Measurements from ENCODE around the gene MFAP1. TPM values are rescaled to one million over a fixed set of nuclear protein-coding genes. Genes with fewer than 3 reads are reported as not detected.
A peak's percentile ranks its signal among the peaks of the same experiment; 100 is the strongest.
"Not testable (repeated sequence)": the region's sequence is repeated elsewhere in the genome, so short reads cannot be mapped to it uniquely, and the experiment has no call there.

MFAP1 gene
- total RNA-seq, 2 donors from 2014 or later, result 16.4 to 20.0 TPM

DNA sequence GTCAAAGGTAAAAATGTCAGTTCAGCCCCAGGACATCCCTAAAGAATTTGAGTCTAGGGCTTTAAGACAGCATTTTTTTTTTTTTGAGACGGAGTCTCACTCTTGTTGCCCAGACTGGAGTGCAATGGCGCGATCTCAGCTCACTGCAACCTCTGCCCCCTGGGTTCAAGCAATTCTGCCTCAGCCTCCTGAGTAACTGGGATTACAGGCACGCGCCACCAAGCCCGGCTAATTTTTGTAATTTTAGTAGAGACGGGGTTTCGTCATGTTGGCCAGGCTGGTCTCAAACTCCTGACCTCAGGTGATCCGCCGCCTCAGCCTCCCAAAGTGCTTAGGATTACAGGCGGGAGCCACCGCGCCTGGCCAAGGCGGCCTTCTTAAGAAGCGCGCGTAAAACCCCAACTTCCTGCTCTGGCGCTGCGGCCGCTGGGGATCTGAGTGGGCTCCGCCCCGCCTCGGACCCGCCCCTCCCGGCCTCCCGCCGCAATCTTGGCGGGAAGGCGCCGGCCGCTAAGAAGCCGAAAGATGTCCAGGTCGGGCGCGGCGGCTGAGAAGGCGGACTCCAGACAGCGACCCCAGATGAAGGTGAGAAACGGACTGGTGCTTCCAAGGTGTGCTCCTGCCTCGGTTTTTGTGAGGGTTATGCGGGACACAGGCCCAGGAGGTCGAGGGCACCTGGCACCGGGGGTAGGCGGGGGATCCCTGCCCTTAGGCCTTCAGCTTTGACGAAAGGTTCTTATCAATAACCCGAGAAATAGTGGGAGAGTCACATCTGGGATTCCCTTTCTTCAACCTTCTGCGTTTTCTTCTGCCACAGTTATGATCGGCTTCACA, 2.2 kb upstream of the MFAP1 start, which contains the start of gene WDR76:
Gene WDR76, plus strand, starts transcription at position 495 of the 834 bp plus-strand sequence. Its CDS starts 31 bp downstream, at position 526.
- peak; percentile 83 to 91 for DNase-seq
- ATAC-seq, result peak; percentile 84

DNA sequence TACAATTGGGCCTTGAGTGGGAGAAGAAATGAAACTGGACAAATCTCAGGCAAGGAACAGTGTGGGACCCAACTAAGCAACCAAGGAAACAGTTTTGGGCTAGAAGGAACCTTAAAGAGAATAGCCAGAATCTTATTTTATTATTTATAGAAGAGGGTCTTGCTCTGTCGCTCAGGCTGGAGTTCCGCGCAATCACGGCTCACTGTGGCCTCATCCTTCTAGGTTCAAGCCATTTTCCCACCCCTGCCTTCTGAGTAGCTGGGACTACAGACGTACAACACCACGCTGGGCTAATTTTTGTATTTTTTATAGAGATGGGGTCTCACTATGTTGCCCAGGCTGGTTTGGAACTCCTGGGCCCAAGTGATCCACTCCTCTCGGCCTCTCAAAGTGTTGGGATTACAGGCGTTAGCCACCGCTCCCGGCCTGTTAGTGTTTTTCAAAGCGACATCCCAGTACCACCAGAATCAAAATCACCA, 1.6 kb upstream of the MFAP1 start:
- no peak for DNase-seq
- intact Hi-C loops (cut with DNase I, micrococcal nuclease), result no loop called here
- no peak for ATAC-seq

More for the DNA sequence above, 2.2 kb upstream of the MFAP1 start, which contains the start of gene WDR76:
- intact Hi-C loops (cut with DNase I, micrococcal nuclease), result no loop called here

DNA sequence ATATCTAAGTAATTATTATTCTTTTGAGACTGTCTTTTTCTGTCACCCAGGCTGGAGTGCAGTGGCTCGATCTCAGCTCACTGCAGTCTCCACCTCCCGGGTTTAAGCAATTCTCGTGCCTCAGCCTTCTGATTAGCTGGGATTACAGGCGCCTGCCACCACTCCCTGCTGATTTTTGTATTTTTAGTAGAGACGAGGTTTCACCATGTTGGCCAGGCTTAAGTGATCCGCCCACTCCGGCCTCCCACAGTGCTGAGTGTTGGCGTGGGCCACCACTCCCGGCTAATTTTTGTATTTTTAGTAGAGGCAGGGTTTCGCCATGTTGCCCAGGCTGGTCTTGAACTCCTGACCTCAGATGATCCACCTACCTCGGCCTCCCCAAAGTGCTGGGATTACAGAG, 815 bp upstream of the MFAP1 start:
- ATAC-seq; DNase-seq; intact Hi-C loops (cut with DNase I, micrococcal nuclease): not testable (repeated sequence)

DNA sequence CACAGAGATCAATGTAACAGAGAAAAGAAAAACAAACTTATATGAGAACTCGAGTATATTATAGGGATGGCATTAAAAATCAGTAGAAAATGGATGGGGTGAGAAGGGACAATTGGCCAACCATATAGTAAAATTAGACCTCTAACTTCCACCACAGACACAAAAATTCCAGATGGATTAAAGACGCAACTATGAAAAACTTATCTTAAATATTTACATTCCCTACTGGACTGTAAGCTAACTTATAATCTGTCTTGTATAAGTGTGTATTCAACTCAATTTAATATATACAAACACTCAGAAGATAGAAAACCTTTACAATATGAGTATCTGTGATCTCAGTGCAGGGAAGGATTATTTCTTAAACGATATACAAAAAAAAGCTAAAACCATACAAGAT, 3.0 kb downstream of the MFAP1 start:
- intact Hi-C loops (cut with DNase I, micrococcal nuclease), result no loop called here
- ATAC-seq (no peak), DNase-seq (no peak)

DNA sequence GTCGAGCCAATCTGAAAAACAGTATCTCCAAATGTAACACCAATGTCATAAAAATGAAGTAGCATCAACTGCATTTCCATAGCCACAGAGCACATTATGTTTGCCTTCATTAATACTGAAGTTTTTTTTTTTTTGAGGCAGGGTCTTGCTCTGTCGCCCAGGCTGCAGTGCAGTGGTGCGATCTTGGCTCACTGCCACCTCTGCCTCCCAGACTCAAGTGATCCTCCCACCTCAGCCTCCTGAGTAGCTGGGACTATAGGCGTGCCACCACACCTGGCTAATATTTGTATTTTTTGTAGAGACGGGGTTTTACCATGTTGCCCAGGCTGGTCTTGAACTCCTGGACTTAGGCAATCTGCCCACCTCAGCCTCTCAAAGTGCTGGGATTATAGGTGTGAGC, 9.4 kb downstream of the MFAP1 start:
- intact Hi-C loops (cut with DNase I, micrococcal nuclease), result not testable (repeated sequence)

DNA sequence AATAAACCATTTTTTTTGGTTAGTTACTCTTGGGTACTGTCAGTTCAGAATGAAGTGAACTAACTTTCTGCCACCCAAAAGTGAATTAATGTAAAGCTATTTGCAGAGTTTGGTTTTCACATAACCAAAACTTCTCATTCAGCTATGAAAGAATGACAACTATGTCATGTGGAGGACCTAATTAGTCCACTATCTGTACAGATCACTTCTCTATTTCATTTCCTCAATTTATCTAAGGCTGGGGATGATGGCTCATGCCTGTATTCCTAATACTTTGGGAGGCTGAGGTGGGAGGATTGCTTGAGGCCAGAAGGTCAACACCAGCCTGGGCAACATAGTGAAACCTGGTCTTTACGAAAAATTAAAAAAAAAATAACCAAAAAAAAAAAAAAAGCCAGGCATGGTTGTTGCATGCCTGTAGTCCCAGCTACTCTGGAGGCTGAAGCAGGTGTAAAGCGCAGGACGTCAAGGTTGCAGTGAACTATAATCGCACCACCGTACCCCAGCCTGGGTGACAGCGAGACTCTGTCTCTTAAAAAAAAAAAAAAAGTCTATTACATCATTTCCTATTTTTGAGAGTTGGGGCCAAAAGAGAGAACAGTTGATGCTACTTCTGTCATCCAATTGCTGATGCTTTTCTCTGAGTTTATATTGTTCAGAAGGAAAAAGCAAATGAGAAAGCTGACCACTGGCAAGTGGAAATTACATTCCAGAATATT, 15.4 kb downstream of the MFAP1 start:
- DNase-seq (no peak), ATAC-seq (no peak)
- intact Hi-C loops (cut with DNase I, micrococcal nuclease), result no loop called here

More for the DNA sequence above, 9.4 kb downstream of the MFAP1 start:
- DNase-seq, ATAC-seq: not testable (repeated sequence)

DNA sequence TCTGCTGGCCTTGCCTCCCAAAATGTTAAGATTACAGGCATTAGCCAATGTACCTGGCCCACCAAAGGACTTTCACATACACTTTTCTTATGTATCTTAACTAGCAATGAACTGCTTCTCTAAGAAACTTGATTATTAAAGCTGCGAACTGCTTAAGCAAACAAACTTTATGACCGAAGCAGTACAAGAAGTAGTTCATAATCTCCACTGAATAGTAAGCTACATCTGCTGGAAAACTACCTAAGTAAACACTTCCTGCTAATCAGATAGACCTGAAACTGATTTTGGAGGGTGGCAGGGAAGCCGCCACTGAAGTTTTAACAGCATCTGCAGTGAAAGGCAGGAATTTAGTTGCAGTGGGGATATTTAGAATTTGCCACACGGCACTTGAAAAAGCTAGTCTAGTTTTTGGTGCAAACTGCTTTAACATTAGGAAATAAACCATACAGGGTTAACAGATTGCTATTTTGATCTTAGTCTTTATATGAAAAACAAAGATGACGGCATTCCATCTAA, 16.0 kb downstream of the MFAP1 start:
- no peak for DNase-seq
- intact Hi-C loops (cut with DNase I, micrococcal nuclease), result no loop called here
- peak; percentile 57 for ATAC-seq

DNA sequence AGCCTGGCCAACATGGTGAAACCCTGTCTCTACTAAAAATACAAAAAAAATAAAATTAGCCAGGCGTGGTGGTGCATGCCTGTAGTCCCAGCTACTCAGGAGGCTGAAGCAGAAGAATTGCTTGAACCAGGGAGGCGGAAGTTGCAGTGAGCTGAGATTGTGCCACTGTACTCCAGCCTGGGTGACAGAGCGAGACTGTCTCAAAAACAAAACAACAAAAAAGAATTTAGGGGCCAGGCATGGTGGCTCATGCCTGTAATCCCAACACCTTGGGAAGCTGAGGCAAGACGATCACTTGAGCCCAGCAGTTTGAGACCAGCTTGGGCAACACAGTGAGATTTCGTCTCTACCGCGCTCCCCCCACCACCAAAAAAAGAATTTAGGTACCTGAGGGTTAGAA, 21.8 kb downstream of the MFAP1 start:
- intact Hi-C loops (cut with DNase I, micrococcal nuclease); DNase-seq; ATAC-seq: not testable (repeated sequence)

DNA sequence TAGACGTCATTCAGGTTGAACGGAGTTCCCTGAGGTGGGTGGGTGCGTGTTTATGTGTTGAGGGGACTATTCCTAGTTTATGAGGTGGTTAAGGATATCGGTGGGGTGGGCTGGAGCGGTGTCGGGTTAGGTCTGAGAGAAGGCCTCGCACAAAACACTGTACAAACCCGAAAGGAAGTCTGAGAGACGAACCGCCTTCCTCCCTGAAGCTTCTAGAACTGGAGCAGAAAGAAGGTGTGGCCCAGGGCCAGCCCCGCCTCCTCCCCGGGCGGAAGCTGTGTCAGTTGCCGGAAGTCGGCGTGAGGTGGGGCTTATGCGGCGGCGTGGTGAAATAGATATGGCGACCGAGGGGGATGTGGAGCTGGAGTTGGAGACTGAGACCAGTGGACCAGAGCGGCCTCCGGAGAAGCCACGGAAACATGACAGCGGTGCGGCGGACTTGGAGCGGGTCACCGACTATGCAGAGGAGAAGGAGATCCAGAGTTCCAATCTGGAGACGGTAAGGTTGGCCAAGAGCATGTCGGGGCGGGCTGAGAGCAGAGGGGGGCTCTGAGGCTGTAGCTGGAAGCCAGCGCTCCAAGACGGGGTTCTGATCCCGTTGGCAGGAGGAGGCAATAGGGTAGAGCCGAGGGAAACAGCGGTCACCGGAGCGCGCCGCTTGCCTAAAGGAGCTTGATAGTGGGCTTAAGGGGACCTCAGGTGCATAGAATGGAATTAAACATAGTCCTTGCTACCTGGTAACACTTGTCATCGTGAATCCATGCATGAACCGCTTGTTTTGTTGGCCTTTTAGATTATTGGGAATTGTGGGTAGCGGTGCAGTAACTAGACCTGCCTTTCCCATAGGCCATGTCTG, 24.0 kb downstream of the MFAP1 start, which contains the start of gene HYPK:
Gene HYPK, plus strand, starts transcription at position 314 of the 856 bp plus-strand sequence. Its CDS starts 24 bp downstream, at position 338.
- peak; percentile 95 to 96 for DNase-seq
- intact Hi-C loops (cut with DNase I, micrococcal nuclease), result no loop called here
- peak; percentile 74 for ATAC-seq

DNA sequence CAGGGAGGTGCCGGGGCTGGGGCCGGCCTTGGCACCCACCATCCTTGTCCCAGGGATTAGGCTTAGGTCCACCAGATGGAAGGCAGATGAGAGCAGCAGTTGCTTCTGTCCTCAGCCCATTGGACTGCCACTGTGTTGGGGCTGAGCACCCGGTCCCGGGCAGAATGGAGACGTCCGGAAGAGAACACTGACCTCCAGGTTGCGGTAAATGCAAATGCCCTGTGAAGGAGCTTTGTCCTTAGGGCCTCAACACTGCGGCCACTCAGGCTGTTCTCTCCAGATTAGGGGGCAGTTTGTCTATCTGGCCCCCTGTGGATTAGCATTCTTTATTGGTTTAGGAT, 24.6 kb downstream of the MFAP1 start, which contains the start of gene SERINC4:
Gene SERINC4, minus strand, starts transcription at position 276 of the 341 bp plus-strand sequence. Its CDS starts 234 bp downstream, at position 42.
- ATAC-seq, result peak; percentile 0
- DNase-seq, result no peak

DNA sequence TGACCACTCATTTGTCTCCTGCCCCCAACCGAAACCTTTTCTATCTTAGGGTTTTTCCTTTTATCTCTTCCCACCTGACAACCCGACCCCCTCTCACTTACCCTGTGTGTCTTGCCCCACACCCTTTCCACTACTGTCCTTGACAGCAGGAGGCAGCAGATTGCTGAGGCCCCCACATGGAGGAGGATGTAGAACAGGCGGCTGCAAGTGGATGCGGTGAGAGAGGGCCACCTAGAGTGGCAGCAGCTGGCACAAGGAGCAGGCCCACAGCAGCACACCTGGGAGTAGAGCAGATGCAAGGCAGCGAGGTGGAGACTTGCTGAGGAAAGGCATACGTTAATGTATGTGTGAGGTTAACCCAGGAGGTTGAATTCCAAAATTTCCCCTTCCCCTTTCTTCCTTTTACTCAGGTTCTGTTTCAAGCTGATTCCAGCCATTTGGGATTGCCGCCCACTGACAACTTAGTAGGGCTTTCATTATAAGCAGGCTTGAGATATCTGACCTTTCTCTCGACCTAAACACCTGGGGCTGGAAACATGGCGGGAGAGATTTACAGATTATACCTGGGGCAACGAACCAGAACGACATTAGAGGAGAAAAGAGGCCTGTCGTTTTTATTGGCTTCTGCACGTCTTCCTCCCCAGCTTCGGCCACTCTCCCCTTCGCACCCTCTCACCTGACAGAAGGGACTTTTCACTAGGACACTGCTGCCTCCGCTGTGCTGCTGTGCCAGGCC, 25.1 kb downstream of the MFAP1 start:
- ATAC-seq (peak; percentile 36), DNase-seq (peak in 1 of 2 donors; percentile 37)
- intact Hi-C loops (cut with DNase I, micrococcal nuclease), result no loop called here

More for the DNA sequence above, 24.6 kb downstream of the MFAP1 start, which contains the start of gene SERINC4:
- intact Hi-C loops (cut with DNase I, micrococcal nuclease), result no loop called here

DNA sequence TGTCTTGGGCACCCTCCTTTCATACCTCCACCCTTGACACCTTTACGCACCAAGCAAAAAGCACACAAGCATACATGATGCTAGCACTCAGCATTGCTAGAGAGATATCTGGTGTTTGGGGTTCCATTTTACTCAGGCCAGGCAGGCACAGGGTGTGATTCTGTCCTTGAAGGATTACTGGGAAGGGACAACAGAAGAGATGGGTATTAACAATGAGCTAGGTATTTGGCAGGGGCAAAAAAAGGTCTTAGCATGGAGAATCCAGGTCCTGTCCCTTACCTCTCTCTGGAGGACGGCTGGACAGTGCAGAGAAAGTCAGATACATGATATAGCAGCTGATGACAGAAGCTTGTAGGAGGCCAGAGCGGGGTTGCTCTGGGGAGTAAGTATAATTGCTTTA, 27.9 kb downstream of the MFAP1 start:
- intact Hi-C loops (cut with DNase I, micrococcal nuclease), result no loop called here
- DNase-seq, result no peak
- ATAC-seq, result no peak

DNA sequence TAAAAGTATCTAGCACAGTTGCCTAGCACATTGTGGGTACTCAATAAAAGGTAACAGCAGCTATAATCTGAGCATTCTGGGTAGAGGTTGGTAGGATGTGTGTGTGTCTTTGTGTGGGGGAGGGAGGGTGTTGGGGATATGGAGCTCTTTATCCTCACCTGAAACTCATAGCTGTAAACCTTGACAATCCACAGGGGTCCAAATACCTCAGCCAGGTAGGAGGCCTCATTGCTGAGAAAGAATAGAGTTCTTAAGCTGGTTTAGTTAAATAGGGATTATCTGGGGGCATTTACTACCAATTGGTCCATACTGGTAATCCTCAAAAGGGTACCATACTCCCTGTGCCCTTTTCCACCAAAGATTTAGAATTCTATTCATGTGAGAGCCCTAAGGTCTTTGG, 28.5 kb downstream of the MFAP1 start:
- intact Hi-C loops (cut with DNase I, micrococcal nuclease), result no loop called here
- no peak for ATAC-seq
- DNase-seq, result no peak

DNA sequence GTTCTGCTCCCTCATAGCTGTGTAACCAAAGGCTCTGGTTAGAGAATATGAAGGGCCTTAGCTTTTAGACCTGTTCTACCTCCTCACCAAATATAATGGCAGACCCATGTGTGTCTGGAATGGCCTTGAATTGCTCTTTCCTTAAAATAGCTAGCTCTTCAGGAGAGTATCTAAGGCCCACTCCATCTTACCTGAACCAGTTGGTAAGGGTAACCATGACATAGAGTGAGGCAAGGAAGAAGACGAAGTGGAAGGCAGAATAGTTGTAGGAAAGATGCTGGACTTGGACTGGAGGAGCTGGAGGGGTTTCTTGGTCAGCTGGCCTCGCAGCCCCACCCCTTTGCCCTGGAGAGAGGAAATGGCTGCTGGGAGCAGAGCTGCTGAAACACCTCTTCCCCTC, 29.3 kb downstream of the MFAP1 start:
- DNase-seq, result no peak
- ATAC-seq, result no peak
- intact Hi-C loops (cut with DNase I, micrococcal nuclease), result no loop called here

DNA sequence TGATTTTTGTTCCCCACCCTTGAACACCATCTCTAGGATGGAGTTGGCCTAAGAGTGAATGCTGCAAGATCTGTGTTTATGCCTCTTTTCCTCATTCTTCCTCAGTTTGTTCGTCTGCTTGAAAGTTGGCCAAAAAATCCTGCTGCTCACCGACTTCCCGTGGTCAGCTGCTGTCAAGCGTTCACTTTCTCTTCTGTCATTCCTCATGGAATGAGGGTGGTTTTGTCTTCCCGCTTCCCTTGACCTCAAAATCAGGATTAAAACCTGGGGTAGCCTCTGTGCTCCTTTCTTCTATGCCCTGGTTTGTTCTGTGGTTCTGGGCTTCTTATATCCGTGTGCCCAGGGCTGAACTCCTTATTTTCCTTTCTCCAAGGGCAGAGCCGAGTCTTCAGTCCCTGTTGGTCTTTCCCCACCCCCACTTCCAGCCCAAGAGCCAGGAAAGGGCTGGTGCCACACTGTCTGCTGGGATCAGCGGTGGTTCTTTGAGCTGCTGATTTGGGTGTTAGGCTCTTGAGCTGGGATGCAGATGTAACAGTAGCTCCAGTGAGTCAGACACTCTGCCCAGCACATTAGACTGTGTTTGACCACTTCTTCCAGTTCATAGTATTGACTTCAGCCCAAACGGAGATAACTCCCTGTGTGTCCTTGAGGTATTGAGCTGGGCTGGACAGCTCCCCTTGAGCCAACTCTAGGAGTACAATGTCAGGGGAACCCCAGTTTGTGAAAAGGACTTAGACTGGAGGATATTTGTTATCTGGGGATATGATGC, 30.0 kb downstream of the MFAP1 start:
- intact Hi-C loops (cut with DNase I, micrococcal nuclease), result no loop called here
- DNase-seq (no peak), ATAC-seq (no peak)

DNA sequence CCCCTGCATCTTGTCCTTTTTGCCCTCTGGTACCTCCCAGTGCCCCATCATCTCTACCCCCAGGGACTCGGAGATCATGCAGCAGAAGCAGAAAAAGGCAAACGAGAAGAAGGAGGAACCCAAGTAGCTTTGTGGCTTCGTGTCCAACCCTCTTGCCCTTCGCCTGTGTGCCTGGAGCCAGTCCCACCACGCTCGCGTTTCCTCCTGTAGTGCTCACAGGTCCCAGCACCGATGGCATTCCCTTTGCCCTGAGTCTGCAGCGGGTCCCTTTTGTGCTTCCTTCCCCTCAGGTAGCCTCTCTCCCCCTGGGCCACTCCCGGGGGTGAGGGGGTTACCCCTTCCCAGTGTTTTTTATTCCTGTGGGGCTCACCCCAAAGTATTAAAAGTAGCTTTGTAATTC, 30.8 kb downstream of the MFAP1 start:
- ATAC-seq, result no peak
- peak in 1 of 2 donors; percentile 28 for DNase-seq
- intact Hi-C loops (cut with DNase I, micrococcal nuclease), result no loop called here

Data from left colon (tissue), 2 donors.